OCI-LY1 (cell line): ENCODE measurements around the gene SV2B.
A peak's percentile ranks its signal among the peaks of the same experiment; 100 is the strongest.

Source experiments
- H2AFZ ChIP-seq: fragments of 200-600 bp; sonication (generic), shearing (Covaris generic); 2 replicates; pipeline ENCODE4 v1.6.0; 2014; ENCODE audit warnings: antibody characterized with exemption, mild to moderate bottlenecking, low read length
- H3F3A ChIP-seq: fragments of 200-600 bp; sonication (generic), shearing (Covaris generic); 2 replicates; pipeline ENCODE4 v1.6.0; 2014; ENCODE audit warnings: mild to moderate bottlenecking, antibody characterized with exemption, low read length, moderate library complexity; ENCODE audit not compliant: insufficient read depth
- H3K27ac ChIP-seq: fragments of 200-600 bp; sonication (generic); 2 replicates; pipeline ENCODE4 v1.5.1; 2014; ENCODE audit warnings: low read length, mixed run types, mild to moderate bottlenecking, low read depth; ENCODE audit not compliant: poor library complexity, severe bottlenecking
- H3K27me3 ChIP-seq: fragments of 200-600 bp; sonication (generic); 2 replicates; pipeline ENCODE4 v1.6.0; 2014; ENCODE audit warnings: antibody characterized with exemption, mild to moderate bottlenecking, low read length, moderate library complexity; ENCODE audit not compliant: insufficient read depth
- H3K36me3 ChIP-seq: fragments of 200-600 bp; sonication (generic); 2 replicates; pipeline ENCODE4 v1.6.1; 2014; ENCODE audit warnings: mild to moderate bottlenecking, antibody characterized with exemption, low read length, moderate library complexity, mixed read lengths; ENCODE audit not compliant: insufficient read depth
- H3K4me1 ChIP-seq: fragments of 200-600 bp; sonication (generic); 2 replicates; pipeline ENCODE4 v1.5.1; 2014; ENCODE audit warnings: mild to moderate bottlenecking, low read length, moderate library complexity; ENCODE audit not compliant: insufficient read depth, severe bottlenecking
- H3K4me2 ChIP-seq: fragments of 200-600 bp; sonication (generic), shearing (Covaris generic); 2 replicates; pipeline ENCODE4 v1.6.1; 2014; ENCODE audit warnings: low read length
- H3K4me3 ChIP-seq: fragments of 200-600 bp; sonication (generic); 2 replicates; pipeline ENCODE4 v1.5.1; 2014; ENCODE audit warnings: low read length, low read depth, mild to moderate bottlenecking, mixed read lengths; ENCODE audit not compliant: poor library complexity, severe bottlenecking
- H3K79me2 ChIP-seq: fragments of 200-600 bp; shearing (Covaris generic); 2 replicates; pipeline ENCODE4 v1.6.1; 2016; ENCODE audit warnings: mixed run types, low read length, mixed read lengths; ENCODE audit not compliant: insufficient read depth
- H3K9ac ChIP-seq: fragments of 200-600 bp; sonication (generic), shearing (Covaris generic); 2 replicates; pipeline ENCODE4 v1.6.1; 2014; ENCODE audit warnings: mild to moderate bottlenecking, low read length, mixed read lengths
- H3K9me2 ChIP-seq: fragments of 200-600 bp; sonication (generic), shearing (Covaris generic); 2 replicates; pipeline ENCODE4 v1.6.1; 2014; ENCODE audit warnings: low read depth, mild to moderate bottlenecking, low read length, mixed read lengths
- H3K9me3 ChIP-seq: fragments of 200-600 bp; shearing (Covaris generic); 2 replicates; pipeline ENCODE4 v1.6.1; 2014; ENCODE audit warnings: low read length, mixed read lengths
- H4K20me1 ChIP-seq: fragments of 200-600 bp; sonication (generic), shearing (Covaris generic); 2 replicates; pipeline ENCODE4 v1.6.0; 2016; ENCODE audit warnings: mild to moderate bottlenecking, low read length; ENCODE audit not compliant: insufficient read depth
- EZH2 ChIP-seq: fragments of 200-600 bp; sonication (generic), shearing (Covaris generic); IDR thresholded peaks from 2 replicates; pipeline ENCODE4 v1.8.0; 2017; ENCODE audit warnings: borderline replicate concordance, mixed run types, mild to moderate bottlenecking, antibody characterized with exemption, low read length, moderate library complexity, mixed read lengths
- TF ChIP-seq, protein P1 (sequence below): fragments of 200-600 bp; sonication (generic), shearing (Covaris generic); IDR thresholded peaks from 2 replicates; pipeline ENCODE4 v1.5.1; 2017; ENCODE audit warnings: mild to moderate bottlenecking, antibody characterized with exemption, low read length, moderate library complexity, mixed read lengths

The SV2B gene

GRCh38 chr15:91055548-91056331, 44.3 kb upstream of the SV2B start:
- Histone ChIP-seq H3K27ac (no peak overlapping the region), H3K36me3 (no peaks in the 10 kb centered on the region), H3K27me3 (no peaks in the 10 kb centered on the region), H3K4me2 (no peak overlapping the region), H3F3A (no peaks in the 10 kb centered on the region), H3K79me2 (no peaks in the 10 kb centered on the region), H3K4me3 (no peak overlapping the region), H4K20me1 (no peaks in the 10 kb centered on the region), H3K4me1 (no peaks in the 10 kb centered on the region), H2AFZ (no peak overlapping the region), H3K9me2 (no peaks in the 10 kb centered on the region), H3K9me3 (no peaks in the 10 kb centered on the region), H3K9ac (no peak overlapping the region)
- TF ChIP-seq EZH2 = no peak
- TF ChIP-seq, protein P1, sequence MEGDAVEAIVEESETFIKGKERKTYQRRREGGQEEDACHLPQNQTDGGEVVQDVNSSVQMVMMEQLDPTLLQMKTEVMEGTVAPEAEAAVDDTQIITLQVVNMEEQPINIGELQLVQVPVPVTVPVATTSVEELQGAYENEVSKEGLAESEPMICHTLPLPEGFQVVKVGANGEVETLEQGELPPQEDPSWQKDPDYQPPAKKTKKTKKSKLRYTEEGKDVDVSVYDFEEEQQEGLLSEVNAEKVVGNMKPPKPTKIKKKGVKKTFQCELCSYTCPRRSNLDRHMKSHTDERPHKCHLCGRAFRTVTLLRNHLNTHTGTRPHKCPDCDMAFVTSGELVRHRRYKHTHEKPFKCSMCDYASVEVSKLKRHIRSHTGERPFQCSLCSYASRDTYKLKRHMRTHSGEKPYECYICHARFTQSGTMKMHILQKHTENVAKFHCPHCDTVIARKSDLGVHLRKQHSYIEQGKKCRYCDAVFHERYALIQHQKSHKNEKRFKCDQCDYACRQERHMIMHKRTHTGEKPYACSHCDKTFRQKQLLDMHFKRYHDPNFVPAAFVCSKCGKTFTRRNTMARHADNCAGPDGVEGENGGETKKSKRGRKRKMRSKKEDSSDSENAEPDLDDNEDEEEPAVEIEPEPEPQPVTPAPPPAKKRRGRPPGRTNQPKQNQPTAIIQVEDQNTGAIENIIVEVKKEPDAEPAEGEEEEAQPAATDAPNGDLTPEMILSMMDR = peak; percentile 89

DNA sequence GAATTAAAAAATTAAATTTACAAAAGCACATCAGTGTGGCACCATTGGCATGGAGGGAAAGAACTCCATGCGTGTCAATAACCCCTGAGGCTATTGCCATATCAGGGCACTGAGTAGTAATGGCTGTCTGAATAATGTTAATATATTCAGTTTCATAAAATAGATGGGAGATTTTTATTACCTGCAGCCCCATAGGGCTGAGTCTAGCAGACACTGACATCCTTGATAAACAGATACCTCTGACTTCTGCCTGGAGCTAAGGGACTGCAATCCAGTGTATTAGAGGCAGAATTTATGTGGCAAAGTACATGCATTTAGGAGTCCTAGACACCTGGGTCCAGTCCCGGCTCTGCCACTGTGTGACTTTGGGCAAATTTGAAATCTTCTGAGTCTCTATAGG, 38.8 kb upstream of the SV2B start:
- Histone ChIP-seq H3K36me3 (no peaks in the 10 kb centered on the region), H2AFZ (no peak overlapping the region), H3K9me3 (no peaks in the 10 kb centered on the region), H3F3A (no peaks in the 10 kb centered on the region), H4K20me1 (no peaks in the 10 kb centered on the region), H3K4me2 (no peak overlapping the region), H3K4me3 (no peak overlapping the region), H3K9ac (no peak overlapping the region), H3K27ac (no peak overlapping the region), H3K27me3 (no peaks in the 10 kb centered on the region), H3K9me2 (no peaks in the 10 kb centered on the region), H3K4me1 (no peaks in the 10 kb centered on the region), H3K79me2 (no peaks in the 10 kb centered on the region)
- TF ChIP-seq, protein P1 = no peak
- TF ChIP-seq EZH2 = no peak

DNA sequence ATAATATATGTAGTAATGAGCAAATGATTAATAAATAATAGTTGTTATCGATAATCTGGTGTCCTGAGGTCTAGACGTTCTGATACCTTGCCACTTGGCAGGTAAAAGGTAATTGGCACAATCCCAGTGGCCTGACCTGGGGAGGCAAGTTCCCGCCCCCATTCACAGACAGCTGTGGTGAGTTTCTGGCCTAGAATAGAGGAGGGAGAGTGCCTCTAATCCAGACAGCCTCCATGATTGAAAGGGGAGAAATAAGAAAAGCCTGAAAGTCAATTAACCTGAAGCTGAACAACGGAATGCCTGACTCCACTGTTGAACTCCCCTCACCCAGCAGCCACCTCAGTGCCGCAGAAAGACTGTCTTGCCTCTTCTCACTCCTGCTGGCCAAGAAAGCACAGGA, 38.1 kb upstream of the SV2B start:
- Histone ChIP-seq H3K79me2 (no peaks in the 10 kb centered on the region), H2AFZ (no peak overlapping the region), H3K9me2 (no peaks in the 10 kb centered on the region), H3K9me3 (no peaks in the 10 kb centered on the region), H3K4me1 (no peaks in the 10 kb centered on the region), H3K9ac (no peak overlapping the region), H3K4me2 (no peak overlapping the region), H4K20me1 (no peaks in the 10 kb centered on the region), H3K27ac (no peak overlapping the region), H3K4me3 (no peak overlapping the region), H3K27me3 (no peaks in the 10 kb centered on the region), H3K36me3 (no peaks in the 10 kb centered on the region), H3F3A (no peaks in the 10 kb centered on the region)
- TF ChIP-seq, protein P1 = no peak
- no peak for TF ChIP-seq EZH2
